ENCODE results near the gene RIT2. TPM values are rescaled to one million over a fixed set of nuclear protein-coding genes. Genes with fewer than 3 reads are reported as not detected.

The RIT2 gene
- polyA plus RNA-seq, 1 of the 3 experiments (the other 2 are of a cell fraction): not detected

- ChIA-PET POLR2A (no interaction called here), CTCF (interaction anchor here (1.1 kb wide), 1 partner anchor 18 kb away, joined by 3 read pairs; no protein-coding TSS in a partner anchor)
- TF ChIP-seq RFX5 (IDR thresholded peaks at IDR 0.05; ENCODE audit: low read length): no peak
- TF ChIP-seq CTCF (IDR thresholded peaks at IDR 0.05): no peak
- TF ChIP-seq TEAD4 (IDR thresholded peaks at IDR 0.05; ENCODE audit: borderline replicate concordance, insufficient read depth): no peak
- no peak for TF ChIP-seq GATA2 (CRISPR knock-in tag; IDR thresholded peaks at IDR 0.05)
- no peak for TF ChIP-seq YY1 (IDR thresholded peaks at IDR 0.05; ENCODE audit: low read depth)
- TF ChIP-seq EZH2phosphoT487 (IDR thresholded peaks at IDR 0.05; ENCODE audit: borderline replicate concordance, low read depth): no peak
- TF ChIP-seq ELF1 (IDR thresholded peaks at IDR 0.05): no peak
- TF ChIP-seq PBX3 (IDR thresholded peaks at IDR 0.05): no peak
- TF ChIP-seq POLR2AphosphoS5 (IDR thresholded peaks at IDR 0.05; ENCODE audit: low read depth, low read length): no peak
- TF ChIP-seq SMC3 (IDR thresholded peaks at IDR 0.05; ENCODE audit: low read depth, low read length): no peak
- no peak for TF ChIP-seq RCOR1 (IDR thresholded peaks at IDR 0.05; ENCODE audit: low read length)
- no peak for TF ChIP-seq GABPA (IDR thresholded peaks at IDR 0.05; ENCODE audit: low read depth)
- no peak for TF ChIP-seq MXI1 (IDR thresholded peaks at IDR 0.05; ENCODE audit: low read depth, low read length)
- TF ChIP-seq TCF12 (IDR thresholded peaks at IDR 0.05): no peak
- no peaks in the 10 kb centered on the region for H3K79me2 ChIP-seq (ENCODE audit: insufficient read depth)
- H4K20me1 ChIP-seq (ENCODE audit: insufficient read depth): no peaks in the 10 kb centered on the region
- no peaks in the 10 kb centered on the region for H3K9me3 ChIP-seq
- H3K27ac ChIP-seq (ENCODE audit: low read depth in 2 of 2, low read length in 1 of 2): no peak overlapping the region
- H3K36me3 ChIP-seq (replicated peaks in 1 of 2; ENCODE audit: control insufficient read depth in 1 of 2, insufficient read depth in 2 of 2, low read length in 1 of 2): no peaks in the 10 kb centered on the region
- DNase-seq: no peak
- H3K4me2 ChIP-seq: no peak overlapping the region
- no peak overlapping the region for H3K4me3 ChIP-seq (ENCODE audit: low read depth in 2 of 2, low read length in 1 of 2)
- no peaks in the 10 kb centered on the region for H3K4me1 ChIP-seq (ENCODE audit: control insufficient read depth in 1 of 2, insufficient read depth in 2 of 2, low read depth in 1 of 2, low read length in 1 of 2)
- no peak overlapping the region for H3K9ac ChIP-seq
- no peaks in the 10 kb centered on the region for H3K9me2 ChIP-seq
- H2AFZ ChIP-seq (ENCODE audit: low read depth): no peak overlapping the region
- H3K27me3 ChIP-seq (ENCODE audit: insufficient read depth): no peaks in the 10 kb centered on the region
- WGBS (ENCODE audit: low lambda C conversion rate): 46% methylated on average over 3 of the region's 3 CpGs
- H3F3A ChIP-seq (replicated peaks; ENCODE audit: insufficient read depth): no peaks in the 10 kb centered on the region
Observed at GRCh38 chr18:42976869-42977590, 138.5 kb downstream of the RIT2 start.

DNA sequence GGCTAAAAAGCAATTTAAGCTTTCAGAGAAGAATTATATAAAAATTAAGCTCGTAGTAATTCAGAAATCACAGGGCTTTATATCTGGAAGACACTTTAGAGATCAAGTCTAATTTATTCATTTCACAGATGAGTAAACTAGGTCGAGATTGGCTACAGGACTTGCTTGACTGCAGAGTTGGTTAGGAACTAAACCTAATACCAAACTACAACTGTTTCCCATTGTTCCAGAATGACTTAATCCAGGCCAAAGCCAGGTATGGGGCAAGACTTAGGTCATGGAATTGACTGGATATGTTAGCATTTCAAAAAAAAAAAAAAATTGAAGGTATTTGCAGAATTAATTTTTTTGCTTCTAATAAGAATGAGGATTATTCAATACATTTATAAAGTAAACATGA lies 146.1 kb downstream of the RIT2 start:
- H3F3A ChIP-seq (replicated peaks; ENCODE audit: insufficient read depth): no peaks in the 10 kb centered on the region
- 29% methylated on average over 2 of the region's 2 CpGs for WGBS (ENCODE audit: low lambda C conversion rate)
- H3K4me2 ChIP-seq: no peak overlapping the region
- H3K9ac ChIP-seq: no peak overlapping the region
- H3K4me1 ChIP-seq (ENCODE audit: control insufficient read depth in 1 of 2, insufficient read depth in 2 of 2, low read depth in 1 of 2, low read length in 1 of 2): no peaks in the 10 kb centered on the region
- H3K4me3 ChIP-seq (ENCODE audit: low read depth in 2 of 2, low read length in 1 of 2): no peak overlapping the region
- no peaks in the 10 kb centered on the region for H3K36me3 ChIP-seq (replicated peaks in 1 of 2; ENCODE audit: control insufficient read depth in 1 of 2, insufficient read depth in 2 of 2, low read length in 1 of 2)
- no peaks in the 10 kb centered on the region for H4K20me1 ChIP-seq (ENCODE audit: insufficient read depth)
- H3K79me2 ChIP-seq (ENCODE audit: insufficient read depth): no peaks in the 10 kb centered on the region
- H3K9me2 ChIP-seq: no peaks in the 10 kb centered on the region
- no peaks in the 10 kb centered on the region for H3K27me3 ChIP-seq (ENCODE audit: insufficient read depth)
- H2AFZ ChIP-seq (ENCODE audit: low read depth): no peak overlapping the region
- ChIA-PET CTCF (interaction anchor here (1.1 kb wide), 1 partner anchor 36 kb away, joined by 3 read pairs; no protein-coding TSS in a partner anchor), POLR2A (no interaction called here)
- H3K27ac ChIP-seq (ENCODE audit: low read depth in 2 of 2, low read length in 1 of 2): no peak overlapping the region
- H3K9me3 ChIP-seq: no peaks in the 10 kb centered on the region
- DNase-seq: no peak
- TF ChIP-seq JUND (IDR thresholded peaks at IDR 0.05): no peak
- TF ChIP-seq, protein P1, sequence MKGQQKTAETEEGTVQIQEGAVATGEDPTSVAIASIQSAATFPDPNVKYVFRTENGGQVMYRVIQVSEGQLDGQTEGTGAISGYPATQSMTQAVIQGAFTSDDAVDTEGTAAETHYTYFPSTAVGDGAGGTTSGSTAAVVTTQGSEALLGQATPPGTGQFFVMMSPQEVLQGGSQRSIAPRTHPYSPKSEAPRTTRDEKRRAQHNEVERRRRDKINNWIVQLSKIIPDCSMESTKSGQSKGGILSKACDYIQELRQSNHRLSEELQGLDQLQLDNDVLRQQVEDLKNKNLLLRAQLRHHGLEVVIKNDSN (IDR thresholded peaks at IDR 0.05; ENCODE audit: borderline replicate concordance, low read depth): no peak
- no peak for TF ChIP-seq TEAD4 (IDR thresholded peaks at IDR 0.05; ENCODE audit: borderline replicate concordance, insufficient read depth)
- TF ChIP-seq ELF1 (IDR thresholded peaks at IDR 0.05): no peak
- TF ChIP-seq, protein P2, sequence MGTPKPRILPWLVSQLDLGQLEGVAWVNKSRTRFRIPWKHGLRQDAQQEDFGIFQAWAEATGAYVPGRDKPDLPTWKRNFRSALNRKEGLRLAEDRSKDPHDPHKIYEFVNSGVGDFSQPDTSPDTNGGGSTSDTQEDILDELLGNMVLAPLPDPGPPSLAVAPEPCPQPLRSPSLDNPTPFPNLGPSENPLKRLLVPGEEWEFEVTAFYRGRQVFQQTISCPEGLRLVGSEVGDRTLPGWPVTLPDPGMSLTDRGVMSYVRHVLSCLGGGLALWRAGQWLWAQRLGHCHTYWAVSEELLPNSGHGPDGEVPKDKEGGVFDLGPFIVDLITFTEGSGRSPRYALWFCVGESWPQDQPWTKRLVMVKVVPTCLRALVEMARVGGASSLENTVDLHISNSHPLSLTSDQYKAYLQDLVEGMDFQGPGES (IDR thresholded peaks at IDR 0.05; ENCODE audit: low read depth, low read length): no peak
- no peak for TF ChIP-seq CTCF (IDR thresholded peaks at IDR 0.05)
- no peak for TF ChIP-seq RFX5 (IDR thresholded peaks at IDR 0.05; ENCODE audit: low read length)
- no peak for TF ChIP-seq RXRA (IDR thresholded peaks at IDR 0.05; ENCODE audit: borderline replicate concordance, low read depth)
- TF ChIP-seq RAD21 (IDR thresholded peaks at IDR 0.05; ENCODE audit: low read length): no peak
- no peak for TF ChIP-seq FOXM1 (IDR thresholded peaks at IDR 0.05; ENCODE audit: low read depth)
- TF ChIP-seq SMC3 (IDR thresholded peaks at IDR 0.05; ENCODE audit: low read depth, low read length): no peak
- no peak for TF ChIP-seq TCF12 (IDR thresholded peaks at IDR 0.05)
- no peak for TF ChIP-seq GATA2 (CRISPR knock-in tag; IDR thresholded peaks at IDR 0.05)
- TF ChIP-seq MEF2A (IDR thresholded peaks at IDR 0.05; ENCODE audit: borderline replicate concordance, low read depth): no peak
